ENCODE data around the gene FTO. TPM values are rescaled to one million over a fixed set of nuclear protein-coding genes. Genes with fewer than 3 reads are reported as not detected.
"Not testable (repeated sequence)": the region's sequence is repeated elsewhere in the genome, so short reads cannot be mapped to it uniquely, and the experiment has no call there.

FTO gene
- total RNA-seq, 1 donor from 2014 or later, result 107 TPM

DNA sequence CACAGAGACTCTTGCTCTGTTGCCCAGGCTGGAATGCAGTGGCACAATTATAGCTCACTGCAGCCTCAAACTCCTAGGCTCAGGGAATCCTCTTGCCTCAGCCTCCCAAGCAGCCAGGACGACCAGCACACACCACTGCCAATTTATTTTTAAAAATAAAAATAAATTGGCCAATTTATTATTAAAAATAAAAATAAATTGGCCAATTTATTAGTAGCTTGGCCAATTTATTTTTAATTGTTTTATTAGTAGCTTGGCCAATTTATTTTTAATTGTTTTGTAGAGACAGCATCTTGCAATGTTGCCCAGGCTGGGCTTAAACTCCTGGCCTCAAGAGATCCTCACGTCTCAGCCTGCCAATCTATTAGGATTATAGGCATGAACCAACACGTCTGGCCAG, 184.3 kb downstream of the FTO start:
- H3K27ac Mint-ChIP-seq (ENCODE audit: unreplicated experiment), result no peak overlapping the region
- peaks cover 2% of the 10 kb centered on the region for H3K27me3 Mint-ChIP-seq (ENCODE audit: low read depth)
- peaks cover 17% of the 10 kb centered on the region for H3K4me1 Mint-ChIP-seq
- no peak for DNase-seq (ENCODE audit: low read depth, low spot score)
- peaks cover 3% of the 10 kb centered on the region for H3K9me3 Mint-ChIP-seq
- H3K4me3 Mint-ChIP-seq, result no peak overlapping the region
- H3K36me3 Mint-ChIP-seq (ENCODE audit: low read depth), result peaks cover 14% of the 10 kb centered on the region
- TF ChIP-seq, protein P1, sequence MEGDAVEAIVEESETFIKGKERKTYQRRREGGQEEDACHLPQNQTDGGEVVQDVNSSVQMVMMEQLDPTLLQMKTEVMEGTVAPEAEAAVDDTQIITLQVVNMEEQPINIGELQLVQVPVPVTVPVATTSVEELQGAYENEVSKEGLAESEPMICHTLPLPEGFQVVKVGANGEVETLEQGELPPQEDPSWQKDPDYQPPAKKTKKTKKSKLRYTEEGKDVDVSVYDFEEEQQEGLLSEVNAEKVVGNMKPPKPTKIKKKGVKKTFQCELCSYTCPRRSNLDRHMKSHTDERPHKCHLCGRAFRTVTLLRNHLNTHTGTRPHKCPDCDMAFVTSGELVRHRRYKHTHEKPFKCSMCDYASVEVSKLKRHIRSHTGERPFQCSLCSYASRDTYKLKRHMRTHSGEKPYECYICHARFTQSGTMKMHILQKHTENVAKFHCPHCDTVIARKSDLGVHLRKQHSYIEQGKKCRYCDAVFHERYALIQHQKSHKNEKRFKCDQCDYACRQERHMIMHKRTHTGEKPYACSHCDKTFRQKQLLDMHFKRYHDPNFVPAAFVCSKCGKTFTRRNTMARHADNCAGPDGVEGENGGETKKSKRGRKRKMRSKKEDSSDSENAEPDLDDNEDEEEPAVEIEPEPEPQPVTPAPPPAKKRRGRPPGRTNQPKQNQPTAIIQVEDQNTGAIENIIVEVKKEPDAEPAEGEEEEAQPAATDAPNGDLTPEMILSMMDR (conservative IDR thresholded peaks at IDR 0.05), result no peak

DNA sequence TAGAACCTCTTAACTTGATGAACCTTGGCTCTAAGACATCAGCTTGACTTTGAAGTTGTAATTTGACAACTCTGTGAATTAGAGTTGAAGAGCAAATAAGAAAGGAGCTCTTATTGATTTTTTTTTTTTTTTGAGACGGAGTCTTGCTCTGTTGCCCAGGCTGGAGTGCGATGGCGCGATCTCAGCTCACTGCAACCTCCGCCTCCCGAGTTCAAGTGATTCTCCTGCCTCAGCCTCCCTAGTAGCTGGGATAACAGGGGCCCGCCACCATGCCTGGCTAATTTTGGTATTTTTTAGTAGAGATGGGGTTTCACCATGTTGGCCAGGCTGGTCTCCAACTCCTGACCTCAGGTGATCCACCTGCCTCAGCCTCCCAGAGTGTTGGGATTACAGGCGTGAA, 186.9 kb downstream of the FTO start:
- not testable (repeated sequence) for H3K4me3 Mint-ChIP-seq; H3K27ac Mint-ChIP-seq (ENCODE audit: unreplicated experiment); H3K9me3 Mint-ChIP-seq; DNase-seq (ENCODE audit: low read depth, low spot score); H3K36me3 Mint-ChIP-seq (ENCODE audit: low read depth)
- Mint-ChIP-seq H3K4me1 (peaks cover 32% of the 10 kb centered on the region), H3K27me3 (ENCODE audit: low read depth) (peaks cover 19% of the 10 kb centered on the region)

DNA sequence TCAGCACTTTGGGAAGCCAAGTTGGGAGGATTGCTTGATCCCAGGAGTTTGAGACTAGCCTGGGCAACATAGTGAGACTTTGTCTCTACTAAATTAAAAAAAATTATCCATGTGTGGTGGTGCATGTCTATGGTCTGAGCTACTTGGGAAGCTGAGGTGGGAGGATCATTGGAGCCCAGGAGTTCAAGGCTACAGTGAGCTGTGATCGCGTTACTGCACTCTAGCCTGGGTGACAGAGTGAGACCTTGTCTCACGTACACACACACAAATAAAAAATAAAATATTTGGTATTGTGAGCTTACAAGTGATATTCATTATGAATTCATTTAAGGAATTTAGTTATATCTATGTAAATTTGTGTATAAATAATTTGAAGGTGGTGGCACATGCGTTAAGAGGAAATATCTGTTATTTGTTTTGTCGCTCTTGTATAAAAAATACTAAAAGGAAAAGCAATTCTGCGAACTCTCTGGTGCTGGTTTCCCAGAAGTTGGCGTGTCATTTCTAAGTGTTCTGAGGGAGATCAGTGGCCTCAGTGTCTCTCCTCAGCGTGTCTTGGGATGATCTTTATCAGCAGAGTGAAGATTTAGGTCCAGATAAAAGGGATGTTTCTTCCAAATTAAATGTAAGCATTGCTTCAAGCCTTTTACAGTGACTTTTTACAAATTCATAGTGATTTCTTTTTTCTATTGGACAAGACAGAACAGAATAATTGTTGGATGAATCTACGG, 187.6 kb downstream of the FTO start:
- no peak for DNase-seq (ENCODE audit: low read depth, low spot score)
- Mint-ChIP-seq H3K36me3 (ENCODE audit: low read depth) (peaks cover 8% of the 10 kb centered on the region), H3K9me3 (peaks cover 3% of the 10 kb centered on the region), H3K27me3 (ENCODE audit: low read depth) (peaks cover 23% of the 10 kb centered on the region), H3K27ac (ENCODE audit: unreplicated experiment) (no peak overlapping the region), H3K4me3 (no peak overlapping the region), H3K4me1 (peaks cover 33% of the 10 kb centered on the region)
- TF ChIP-seq, protein P1 (conservative IDR thresholded peaks at IDR 0.05), result no peak

DNA sequence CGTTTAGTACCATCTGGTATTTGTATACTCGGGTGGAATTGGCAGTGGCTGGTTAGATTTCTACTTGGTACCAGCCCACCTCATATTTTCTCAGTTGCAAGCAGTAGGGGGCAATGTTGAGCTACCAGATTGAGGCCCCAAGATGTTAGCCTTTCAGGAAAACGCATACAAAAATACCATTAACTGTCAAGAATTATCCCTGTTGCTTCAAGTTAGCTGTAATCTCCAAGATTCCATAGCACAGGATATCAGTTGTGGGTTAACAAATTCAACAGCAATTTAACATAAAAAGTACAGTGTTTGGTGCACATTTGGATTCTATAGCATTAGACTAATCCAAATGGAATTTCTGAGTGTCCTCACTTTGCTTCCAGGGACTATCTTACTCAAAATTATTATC, 188.2 kb downstream of the FTO start:
- peaks cover 33% of the 10 kb centered on the region for H3K4me1 Mint-ChIP-seq
- no peak overlapping the region for H3K27ac Mint-ChIP-seq (ENCODE audit: unreplicated experiment)
- peak; percentile 71 for DNase-seq (ENCODE audit: low read depth, low spot score)
- peaks cover 4% of the 10 kb centered on the region for H3K36me3 Mint-ChIP-seq (ENCODE audit: low read depth)
- H3K27me3 Mint-ChIP-seq (ENCODE audit: low read depth), result peaks cover 28% of the 10 kb centered on the region
- TF ChIP-seq, protein P1 (conservative IDR thresholded peaks at IDR 0.05), result peak; percentile 88
- H3K9me3 Mint-ChIP-seq, result peaks cover under 1% of the 10 kb centered on the region
- no peak overlapping the region for H3K4me3 Mint-ChIP-seq

DNA sequence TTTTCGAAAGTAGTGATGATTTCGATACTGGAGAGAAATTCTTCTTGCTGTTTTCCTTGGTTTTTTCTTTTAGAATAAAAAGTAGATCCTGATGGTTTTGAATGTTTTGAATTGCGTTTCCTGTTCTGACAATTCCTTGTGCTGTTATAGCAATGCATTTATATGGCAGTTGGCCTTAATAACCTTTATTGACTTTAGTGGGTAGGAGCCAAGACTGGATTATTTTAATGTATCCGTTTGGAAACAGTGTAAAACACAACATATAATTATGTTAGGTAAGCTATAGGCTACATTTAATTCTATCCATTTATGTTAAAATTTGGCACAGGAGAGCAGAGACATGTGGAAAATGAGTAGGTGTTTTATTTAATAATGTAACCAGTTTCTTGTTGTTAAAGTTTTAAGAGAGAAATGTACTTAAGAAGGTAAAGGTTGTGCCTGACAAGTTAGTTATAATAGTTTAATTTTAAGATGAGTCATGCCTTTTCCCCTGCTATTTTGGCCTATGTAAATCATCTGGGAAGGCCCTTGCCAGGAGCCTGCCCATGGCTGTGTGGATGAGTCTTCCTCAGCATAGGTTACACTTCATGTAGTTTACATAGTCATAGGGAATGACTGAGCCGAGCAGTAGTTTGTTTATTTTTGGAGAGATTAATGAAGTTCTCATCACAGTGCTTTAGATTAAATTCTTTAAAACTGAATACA, 189.9 kb downstream of the FTO start:
- Mint-ChIP-seq H3K27me3 (ENCODE audit: low read depth) (peaks cover 36% of the 10 kb centered on the region), H3K27ac (ENCODE audit: unreplicated experiment) (no peak overlapping the region), H3K4me3 (no peak overlapping the region), H3K9me3 (no peaks in the 10 kb centered on the region), H3K4me1 (peaks cover 33% of the 10 kb centered on the region), H3K36me3 (ENCODE audit: low read depth) (peaks cover 3% of the 10 kb centered on the region)
- DNase-seq (ENCODE audit: low read depth, low spot score), result no peak
- TF ChIP-seq, protein P1 (conservative IDR thresholded peaks at IDR 0.05), result no peak

DNA sequence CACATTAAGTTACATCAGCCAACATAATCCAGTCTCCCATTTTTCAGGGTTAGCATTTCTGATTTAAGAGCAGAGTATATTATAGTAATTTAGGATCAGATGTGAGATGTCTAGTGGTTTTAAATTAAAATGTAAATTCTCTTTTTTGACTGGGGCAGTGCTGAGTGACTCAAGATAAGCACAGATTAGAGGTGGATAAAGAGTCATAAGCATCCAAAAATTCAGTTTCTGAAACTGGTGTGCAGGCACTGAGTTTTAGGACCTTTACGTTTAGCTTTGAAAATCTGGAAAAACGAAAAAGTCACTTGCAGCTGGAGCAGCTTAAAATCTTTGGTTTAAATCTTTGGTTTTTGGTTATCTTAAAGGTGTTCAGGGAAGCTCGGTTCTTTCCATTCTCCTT, 190.7 kb downstream of the FTO start:
- no peaks in the 10 kb centered on the region for H3K36me3 Mint-ChIP-seq (ENCODE audit: low read depth)
- no peak overlapping the region for H3K4me3 Mint-ChIP-seq
- H3K27ac Mint-ChIP-seq (ENCODE audit: unreplicated experiment), result no peak overlapping the region
- TF ChIP-seq, protein P1 (conservative IDR thresholded peaks at IDR 0.05), result no peak
- H3K27me3 Mint-ChIP-seq (ENCODE audit: low read depth), result peaks cover 40% of the 10 kb centered on the region
- DNase-seq (ENCODE audit: low read depth, low spot score), result no peak
- H3K4me1 Mint-ChIP-seq, result peaks cover 36% of the 10 kb centered on the region
- H3K9me3 Mint-ChIP-seq, result no peaks in the 10 kb centered on the region
